Measurements from ENCODE around the gene MCHR1.

DNA sequence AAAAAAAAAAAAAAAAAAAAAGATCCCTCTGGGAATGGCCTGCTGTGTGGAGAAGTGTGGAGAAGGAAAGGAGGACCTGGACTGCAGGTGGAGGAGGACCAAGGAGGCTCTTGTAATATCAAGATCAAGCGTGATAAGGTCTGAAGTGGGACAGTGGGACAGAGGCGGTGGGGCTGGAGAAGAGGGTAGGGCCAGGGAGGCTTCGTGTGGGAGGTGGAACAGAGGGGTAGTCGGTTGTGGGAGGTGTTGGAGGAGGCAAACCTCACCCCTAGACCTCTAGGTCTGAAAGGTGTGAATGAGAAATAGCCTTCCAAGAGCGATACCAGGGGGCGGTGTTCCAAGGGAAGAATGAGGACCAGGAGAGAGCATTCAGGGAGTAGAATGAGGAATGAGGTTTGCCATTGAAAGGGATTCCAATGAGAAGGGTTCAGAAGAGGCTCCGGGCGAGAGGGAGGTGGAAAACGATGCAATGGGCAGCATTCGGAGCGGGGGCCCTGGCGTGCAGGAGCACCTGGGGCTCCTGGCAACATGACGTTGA is 44.2 kb downstream of the MCHR1 start:
- TF ChIP-seq, protein P1, sequence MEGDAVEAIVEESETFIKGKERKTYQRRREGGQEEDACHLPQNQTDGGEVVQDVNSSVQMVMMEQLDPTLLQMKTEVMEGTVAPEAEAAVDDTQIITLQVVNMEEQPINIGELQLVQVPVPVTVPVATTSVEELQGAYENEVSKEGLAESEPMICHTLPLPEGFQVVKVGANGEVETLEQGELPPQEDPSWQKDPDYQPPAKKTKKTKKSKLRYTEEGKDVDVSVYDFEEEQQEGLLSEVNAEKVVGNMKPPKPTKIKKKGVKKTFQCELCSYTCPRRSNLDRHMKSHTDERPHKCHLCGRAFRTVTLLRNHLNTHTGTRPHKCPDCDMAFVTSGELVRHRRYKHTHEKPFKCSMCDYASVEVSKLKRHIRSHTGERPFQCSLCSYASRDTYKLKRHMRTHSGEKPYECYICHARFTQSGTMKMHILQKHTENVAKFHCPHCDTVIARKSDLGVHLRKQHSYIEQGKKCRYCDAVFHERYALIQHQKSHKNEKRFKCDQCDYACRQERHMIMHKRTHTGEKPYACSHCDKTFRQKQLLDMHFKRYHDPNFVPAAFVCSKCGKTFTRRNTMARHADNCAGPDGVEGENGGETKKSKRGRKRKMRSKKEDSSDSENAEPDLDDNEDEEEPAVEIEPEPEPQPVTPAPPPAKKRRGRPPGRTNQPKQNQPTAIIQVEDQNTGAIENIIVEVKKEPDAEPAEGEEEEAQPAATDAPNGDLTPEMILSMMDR (conservative IDR thresholded peaks at IDR 0.05; ENCODE audit: low read depth in 2 of 2) = peak; percentile 36 to 57
- TF ChIP-seq EZH2 (IDR thresholded peaks at IDR 0.05; ENCODE audit: low read depth, unreplicated experiment) = no peak
- TF ChIP-seq, protein P2, sequence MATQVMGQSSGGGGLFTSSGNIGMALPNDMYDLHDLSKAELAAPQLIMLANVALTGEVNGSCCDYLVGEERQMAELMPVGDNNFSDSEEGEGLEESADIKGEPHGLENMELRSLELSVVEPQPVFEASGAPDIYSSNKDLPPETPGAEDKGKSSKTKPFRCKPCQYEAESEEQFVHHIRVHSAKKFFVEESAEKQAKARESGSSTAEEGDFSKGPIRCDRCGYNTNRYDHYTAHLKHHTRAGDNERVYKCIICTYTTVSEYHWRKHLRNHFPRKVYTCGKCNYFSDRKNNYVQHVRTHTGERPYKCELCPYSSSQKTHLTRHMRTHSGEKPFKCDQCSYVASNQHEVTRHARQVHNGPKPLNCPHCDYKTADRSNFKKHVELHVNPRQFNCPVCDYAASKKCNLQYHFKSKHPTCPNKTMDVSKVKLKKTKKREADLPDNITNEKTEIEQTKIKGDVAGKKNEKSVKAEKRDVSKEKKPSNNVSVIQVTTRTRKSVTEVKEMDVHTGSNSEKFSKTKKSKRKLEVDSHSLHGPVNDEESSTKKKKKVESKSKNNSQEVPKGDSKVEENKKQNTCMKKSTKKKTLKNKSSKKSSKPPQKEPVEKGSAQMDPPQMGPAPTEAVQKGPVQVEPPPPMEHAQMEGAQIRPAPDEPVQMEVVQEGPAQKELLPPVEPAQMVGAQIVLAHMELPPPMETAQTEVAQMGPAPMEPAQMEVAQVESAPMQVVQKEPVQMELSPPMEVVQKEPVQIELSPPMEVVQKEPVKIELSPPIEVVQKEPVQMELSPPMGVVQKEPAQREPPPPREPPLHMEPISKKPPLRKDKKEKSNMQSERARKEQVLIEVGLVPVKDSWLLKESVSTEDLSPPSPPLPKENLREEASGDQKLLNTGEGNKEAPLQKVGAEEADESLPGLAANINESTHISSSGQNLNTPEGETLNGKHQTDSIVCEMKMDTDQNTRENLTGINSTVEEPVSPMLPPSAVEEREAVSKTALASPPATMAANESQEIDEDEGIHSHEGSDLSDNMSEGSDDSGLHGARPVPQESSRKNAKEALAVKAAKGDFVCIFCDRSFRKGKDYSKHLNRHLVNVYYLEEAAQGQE (IDR thresholded peaks at IDR 0.05; ENCODE audit: unreplicated experiment) = no peak
- TF ChIP-seq POLR2AphosphoS5 (IDR thresholded peaks at IDR 0.05; ENCODE audit: low read depth) = no peak
- no peak for TF ChIP-seq CREB1 (CRISPR knock-in tag; IDR thresholded peaks at IDR 0.05; ENCODE audit: low read depth)
- TF ChIP-seq, protein P3, sequence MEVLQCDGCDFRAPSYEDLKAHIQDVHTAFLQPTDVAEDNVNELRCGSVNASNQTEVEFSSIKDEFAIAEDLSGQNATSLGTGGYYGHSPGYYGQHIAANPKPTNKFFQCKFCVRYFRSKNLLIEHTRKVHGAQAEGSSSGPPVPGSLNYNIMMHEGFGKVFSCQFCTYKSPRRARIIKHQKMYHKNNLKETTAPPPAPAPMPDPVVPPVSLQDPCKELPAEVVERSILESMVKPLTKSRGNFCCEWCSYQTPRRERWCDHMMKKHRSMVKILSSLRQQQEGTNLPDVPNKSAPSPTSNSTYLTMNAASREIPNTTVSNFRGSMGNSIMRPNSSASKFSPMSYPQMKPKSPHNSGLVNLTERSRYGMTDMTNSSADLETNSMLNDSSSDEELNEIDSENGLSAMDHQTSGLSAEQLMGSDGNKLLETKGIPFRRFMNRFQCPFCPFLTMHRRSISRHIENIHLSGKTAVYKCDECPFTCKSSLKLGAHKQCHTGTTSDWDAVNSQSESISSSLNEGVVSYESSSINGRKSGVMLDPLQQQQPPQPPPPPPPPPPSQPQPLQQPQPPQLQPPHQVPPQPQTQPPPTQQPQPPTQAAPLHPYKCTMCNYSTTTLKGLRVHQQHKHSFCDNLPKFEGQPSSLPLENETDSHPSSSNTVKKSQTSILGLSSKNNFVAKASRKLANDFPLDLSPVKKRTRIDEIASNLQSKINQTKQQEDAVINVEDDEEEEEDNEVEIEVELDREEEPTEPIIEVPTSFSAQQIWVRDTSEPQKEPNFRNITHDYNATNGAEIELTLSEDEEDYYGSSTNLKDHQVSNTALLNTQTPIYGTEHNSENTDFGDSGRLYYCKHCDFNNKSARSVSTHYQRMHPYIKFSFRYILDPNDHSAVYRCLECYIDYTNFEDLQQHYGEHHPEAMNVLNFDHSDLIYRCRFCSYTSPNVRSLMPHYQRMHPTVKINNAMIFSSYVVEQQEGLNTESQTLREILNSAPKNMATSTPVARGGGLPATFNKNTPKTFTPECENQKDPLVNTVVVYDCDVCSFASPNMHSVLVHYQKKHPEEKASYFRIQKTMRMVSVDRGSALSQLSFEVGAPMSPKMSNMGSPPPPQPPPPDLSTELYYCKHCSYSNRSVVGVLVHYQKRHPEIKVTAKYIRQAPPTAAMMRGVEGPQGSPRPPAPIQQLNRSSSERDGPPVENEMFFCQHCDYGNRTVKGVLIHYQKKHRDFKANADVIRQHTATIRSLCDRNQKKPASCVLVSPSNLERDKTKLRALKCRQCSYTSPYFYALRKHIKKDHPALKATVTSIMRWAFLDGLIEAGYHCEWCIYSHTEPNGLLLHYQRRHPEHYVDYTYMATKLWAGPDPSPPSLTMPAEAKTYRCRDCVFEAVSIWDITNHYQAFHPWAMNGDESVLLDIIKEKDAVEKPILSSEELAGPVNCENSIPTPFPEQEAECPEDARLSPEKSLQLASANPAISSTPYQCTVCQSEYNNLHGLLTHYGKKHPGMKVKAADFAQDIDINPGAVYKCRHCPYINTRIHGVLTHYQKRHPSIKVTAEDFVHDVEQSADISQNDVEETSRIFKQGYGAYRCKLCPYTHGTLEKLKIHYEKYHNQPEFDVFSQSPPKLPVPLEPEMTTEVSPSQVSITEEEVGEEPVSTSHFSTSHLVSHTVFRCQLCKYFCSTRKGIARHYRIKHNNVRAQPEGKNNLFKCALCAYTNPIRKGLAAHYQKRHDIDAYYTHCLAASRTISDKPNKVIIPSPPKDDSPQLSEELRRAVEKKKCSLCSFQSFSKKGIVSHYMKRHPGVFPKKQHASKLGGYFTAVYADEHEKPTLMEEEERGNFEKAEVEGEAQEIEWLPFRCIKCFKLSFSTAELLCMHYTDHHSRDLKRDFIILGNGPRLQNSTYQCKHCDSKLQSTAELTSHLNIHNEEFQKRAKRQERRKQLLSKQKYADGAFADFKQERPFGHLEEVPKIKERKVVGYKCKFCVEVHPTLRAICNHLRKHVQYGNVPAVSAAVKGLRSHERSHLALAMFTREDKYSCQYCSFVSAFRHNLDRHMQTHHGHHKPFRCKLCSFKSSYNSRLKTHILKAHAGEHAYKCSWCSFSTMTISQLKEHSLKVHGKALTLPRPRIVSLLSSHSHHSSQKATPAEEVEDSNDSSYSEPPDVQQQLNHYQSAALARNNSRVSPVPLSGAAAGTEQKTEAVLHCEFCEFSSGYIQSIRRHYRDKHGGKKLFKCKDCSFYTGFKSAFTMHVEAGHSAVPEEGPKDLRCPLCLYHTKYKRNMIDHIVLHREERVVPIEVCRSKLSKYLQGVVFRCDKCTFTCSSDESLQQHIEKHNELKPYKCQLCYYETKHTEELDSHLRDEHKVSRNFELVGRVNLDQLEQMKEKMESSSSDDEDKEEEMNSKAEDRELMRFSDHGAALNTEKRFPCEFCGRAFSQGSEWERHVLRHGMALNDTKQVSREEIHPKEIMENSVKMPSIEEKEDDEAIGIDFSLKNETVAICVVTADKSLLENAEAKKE (CRISPR knock-in tag; IDR thresholded peaks at IDR 0.05) = no peak
- TF ChIP-seq NANOG (IDR thresholded peaks at IDR 0.05; ENCODE audit: borderline replicate concordance) = no peak
- no peak for TF ChIP-seq EZH2phosphoT487 (IDR thresholded peaks at IDR 0.05; ENCODE audit: unreplicated experiment)

Measured in GM23338 (cell line).